Superior temporal gyrus (tissue), 1 donor: Measurements from ENCODE around the gene FAM163A.
"Not testable (repeated sequence)": the region's sequence is repeated elsewhere in the genome, so short reads cannot be mapped to it uniquely, and the experiment has no call there.

Experiments used
- DNase-seq: peaks from one replicate; pipeline ENCODE4 v3.0.0-alpha.2; 2016; ENCODE audit errors: extremely low spot score

Gene FAM163A

DNA sequence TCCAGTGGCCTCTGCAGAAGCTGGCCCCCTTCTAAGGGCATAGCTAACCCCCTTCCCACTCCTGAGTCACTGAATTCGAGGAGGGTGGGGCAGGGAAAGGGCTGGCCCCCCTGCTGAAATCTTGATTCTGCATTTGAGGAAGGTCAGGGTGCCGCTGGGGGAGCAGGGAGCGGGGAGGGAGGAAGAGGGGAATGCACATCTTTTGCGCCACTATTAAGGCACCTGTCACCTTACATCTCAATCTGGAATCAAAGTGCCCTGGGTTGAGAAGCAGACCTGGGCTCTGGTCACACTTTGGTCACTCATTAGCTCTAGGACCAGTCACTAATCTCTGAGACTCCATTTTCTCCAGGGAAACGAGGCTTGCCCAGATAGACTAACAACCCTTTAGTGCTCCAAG, 72.5 kb downstream of the FAM163A start:
- DNase-seq, result no peak

DNA sequence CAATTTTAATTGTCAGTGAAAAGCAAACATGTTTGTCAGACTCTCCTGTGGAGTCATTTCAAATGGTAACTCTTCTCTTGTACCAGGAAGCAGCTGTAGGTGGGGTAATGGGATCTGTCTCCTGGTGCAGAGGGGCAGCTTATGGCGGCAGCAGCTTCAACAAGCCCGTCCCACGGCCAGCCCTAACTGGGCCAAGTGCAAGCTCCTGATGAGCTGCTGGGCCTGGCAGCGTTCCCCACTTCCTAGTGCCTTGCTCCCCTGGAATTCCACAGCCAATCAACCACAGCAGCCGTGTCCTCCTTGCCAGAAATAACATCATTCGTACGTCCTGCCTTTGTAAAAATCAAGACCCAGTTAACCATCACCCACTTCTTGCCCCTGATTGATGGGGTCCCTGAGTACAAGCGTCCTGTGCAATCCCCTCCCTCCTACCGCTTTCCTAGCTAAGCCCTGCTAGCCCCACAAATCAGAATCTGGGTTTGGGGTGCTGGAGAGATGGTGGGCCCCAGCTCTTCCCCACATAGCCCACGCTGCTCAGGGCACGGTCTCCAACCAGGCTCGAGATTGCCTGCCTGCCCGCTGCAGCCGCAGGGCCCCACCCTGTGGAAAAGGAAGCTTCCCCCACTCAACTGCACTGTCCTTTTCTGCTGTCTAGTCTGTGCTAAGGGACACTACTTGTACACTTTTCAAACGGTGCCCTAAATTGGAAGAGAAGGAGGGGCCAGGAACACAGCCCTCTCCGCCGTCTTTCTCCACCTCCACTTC, 73.3 kb downstream of the FAM163A start:
- no peak for DNase-seq

DNA sequence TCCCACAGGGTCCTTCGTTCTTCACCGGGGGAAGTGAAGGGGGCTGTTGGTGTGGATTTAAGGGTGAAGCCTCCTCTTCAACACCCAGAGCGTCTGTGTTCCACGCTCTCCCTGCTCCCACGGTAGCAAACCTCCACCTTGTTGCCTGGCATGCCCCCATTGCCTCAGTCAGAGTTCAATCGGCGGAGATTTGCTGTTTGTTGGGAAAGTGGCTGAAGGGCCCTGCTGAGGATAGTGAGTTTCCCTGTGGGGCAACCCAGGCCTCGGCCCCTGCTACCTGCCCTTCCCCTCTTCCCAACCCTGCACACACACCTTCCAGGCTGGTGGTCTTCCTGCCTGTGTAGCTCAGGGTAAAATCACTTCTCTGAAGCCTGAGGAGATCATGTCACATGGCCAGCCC, 74.0 kb downstream of the FAM163A start:
- DNase-seq, result no peak

DNA sequence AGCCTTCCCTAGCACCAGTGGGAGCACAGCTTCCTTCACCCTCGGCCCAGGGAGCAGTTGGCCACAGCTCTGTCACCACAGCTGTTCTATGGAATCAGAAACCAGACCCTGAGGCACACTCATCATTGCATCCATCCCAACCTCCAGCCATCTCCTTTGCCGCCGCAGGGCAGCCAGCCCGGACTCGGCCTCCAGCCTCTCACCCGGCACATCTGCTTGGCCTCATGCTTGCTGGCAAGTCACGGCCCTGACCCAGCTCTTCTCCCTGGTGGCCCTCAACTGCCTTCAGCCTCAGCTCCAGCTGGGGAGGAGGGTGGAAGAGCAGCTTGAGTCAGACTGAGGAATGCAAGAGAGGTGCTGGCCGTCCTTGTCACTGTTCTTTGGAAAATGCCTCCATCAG, 74.7 kb downstream of the FAM163A start:
- DNase-seq, result no peak

DNA sequence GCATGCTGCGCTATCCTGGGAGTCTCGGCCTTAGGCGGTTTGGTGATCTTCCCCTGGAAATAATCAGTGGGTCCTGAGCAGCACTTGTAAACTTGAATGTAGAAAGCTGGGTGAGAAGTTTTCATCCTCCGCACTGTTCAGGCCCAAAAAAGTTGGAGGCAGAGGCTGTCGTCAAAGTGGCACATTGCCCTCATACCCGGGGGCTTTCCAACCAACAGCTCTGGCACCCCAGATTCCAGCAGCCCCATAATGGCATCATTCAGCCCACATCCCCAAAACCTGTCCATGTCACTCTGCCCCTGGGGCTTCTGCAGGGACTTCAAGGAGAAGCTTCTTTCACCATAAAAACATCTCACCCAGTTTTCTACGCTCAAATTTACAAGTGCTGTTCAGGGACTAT, 75.2 kb downstream of the FAM163A start:
- no peak for DNase-seq

DNA sequence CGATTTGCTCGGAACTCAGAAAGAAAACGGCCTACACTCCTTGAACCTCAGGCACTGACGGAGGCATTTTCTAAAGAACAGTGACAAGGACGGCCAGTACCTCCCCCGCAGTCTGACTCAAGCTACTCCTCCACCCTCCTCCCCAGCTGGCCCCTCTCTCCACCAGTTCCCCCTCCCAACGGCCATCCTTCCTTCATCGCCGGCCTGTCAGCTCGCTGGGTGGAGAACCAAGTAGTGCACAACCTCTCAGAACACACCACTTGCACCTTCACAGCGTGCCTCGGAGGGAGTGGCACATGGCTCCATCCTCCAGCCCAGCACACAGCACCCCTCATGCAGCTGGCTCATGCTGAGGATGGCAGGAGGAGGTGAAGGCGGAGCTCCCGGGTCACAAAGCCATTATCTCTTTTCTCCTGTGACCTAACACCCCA, 75.7 kb downstream of the FAM163A start:
- DNase-seq, result no peak

DNA sequence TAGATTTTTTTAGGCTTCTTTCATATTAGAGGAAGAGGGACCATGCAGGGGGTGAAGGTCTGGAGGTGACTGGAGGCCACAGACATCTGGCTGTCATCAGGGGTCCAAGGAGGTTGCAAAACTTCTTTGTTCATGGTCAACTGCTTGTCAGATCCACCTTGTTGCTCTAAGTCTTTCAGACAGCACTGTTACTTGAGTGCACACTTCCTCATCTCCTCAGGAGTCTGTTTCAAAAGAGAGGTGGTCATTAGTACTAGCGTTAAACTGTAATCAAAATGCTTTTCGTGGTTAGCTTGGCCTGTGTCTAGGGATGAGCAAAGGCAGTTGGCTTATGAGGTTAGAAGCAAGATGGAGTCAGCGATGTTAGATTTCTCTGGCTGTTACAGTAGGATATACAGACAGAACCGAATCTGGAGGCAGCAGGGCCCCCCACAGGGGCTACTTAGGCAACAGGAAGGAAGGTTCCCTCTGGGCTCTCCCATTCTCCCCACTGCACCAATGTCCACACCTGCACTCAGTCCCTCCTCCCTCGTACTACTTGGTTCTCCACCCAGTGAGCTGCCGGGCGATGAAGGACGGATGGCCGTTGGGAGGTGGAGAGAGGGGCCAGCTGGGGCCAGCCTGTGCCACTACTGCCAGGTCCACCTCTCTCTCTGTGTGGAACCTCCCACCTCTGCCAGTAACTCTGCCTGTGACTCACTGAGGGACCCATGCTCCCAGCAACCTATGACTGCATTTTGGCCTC, 77.3 kb downstream of the FAM163A start:
- DNase-seq, result no peak

DNA sequence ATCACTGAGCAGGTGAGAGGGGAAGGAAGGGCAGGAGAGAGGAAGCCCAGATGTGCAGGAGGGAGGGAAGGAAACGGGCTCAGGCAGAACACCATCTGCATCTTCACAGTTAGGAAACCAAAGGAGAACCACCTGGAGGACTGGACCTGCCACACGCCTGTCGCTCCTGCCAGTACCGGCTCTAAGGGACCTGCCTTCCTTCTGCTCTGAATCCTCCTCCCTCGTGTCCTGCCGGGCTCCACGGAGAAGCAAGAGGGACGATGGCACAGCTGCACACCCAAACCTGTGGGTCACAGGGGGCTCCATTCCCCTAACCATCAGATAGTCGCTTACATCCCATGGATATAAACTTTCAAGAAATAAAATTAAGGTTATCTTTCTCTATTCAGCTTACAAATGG, 78.4 kb downstream of the FAM163A start:
- no peak for DNase-seq

DNA sequence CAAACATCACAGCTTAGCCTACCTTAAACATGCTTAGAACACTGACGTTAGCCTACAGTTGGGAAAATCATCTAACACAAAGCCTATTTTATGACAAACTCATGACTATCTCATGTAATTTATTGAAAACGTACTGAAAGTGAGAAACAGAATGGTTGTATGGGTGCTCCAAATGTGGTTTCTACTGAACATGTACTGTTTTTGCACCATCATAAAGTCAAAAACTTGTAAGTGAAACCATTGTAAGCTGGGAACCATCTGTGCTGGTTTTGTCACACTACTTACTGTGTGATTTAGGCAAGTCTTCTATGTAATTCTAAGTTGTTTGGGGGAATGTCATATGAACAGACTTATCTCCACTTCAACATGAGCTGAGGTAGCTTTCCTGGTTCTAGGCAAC, 79.0 kb downstream of the FAM163A start:
- no peak for DNase-seq

DNA sequence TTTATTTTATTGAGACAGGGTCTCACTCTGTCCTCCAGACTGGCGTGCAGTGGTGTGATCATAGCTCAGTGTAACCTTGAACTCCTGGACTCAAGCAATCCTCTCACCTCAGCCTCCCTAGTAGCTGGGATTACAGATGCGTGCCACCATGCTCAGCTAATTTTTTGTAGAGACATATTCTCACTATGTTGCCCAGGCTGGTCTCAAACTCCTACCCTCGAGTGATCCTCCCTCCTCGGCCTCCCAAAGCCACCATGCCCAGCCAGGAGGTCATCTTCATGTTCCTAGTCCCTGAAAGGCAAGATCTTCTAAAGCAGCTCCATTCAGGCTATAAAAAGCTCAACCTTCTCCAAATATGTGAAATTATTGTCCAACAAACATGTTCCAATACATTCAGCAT, 80.6 kb downstream of the FAM163A start:
- DNase-seq, result no peak

DNA sequence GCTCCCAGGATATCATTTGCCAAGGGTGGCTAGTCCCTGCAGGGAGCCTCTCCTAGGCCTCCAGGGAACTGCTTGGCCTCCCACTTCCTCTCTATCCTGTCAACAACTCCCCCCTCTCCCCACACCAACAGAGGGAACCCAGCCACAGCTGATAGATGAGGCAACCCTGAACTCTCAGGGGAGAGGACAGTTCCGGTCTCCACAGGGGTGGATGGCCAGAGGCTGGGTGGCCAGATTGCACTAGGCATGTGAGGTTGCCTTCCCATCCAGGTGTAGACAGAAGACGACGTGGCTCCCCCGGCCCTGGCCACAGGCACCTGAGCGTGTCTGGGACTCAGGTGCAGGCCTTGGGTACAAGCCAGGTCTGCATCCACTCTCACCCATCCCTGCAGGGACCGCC, 81.2 kb downstream of the FAM163A start:
- DNase-seq, result no peak

DNA sequence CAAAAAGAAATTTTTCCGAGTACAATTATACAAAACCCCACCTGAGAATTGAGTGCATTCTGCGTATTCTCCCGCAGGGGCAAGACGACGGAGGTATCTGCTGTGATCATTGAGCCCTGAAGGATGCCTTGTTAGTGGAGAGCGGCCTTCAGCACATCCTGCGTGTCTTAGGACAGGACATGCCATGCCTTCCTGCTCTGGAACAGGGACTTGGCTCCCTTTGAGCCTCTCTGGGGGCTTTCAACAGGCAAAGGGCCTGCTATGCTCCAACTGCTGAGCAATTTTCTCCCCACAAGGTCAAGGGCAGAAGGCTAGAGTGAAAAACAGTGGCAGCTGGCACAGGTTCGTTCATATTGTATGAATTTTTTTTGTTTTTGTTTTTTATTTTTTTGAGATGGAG, 82.1 kb downstream of the FAM163A start:
- no peak for DNase-seq

DNA sequence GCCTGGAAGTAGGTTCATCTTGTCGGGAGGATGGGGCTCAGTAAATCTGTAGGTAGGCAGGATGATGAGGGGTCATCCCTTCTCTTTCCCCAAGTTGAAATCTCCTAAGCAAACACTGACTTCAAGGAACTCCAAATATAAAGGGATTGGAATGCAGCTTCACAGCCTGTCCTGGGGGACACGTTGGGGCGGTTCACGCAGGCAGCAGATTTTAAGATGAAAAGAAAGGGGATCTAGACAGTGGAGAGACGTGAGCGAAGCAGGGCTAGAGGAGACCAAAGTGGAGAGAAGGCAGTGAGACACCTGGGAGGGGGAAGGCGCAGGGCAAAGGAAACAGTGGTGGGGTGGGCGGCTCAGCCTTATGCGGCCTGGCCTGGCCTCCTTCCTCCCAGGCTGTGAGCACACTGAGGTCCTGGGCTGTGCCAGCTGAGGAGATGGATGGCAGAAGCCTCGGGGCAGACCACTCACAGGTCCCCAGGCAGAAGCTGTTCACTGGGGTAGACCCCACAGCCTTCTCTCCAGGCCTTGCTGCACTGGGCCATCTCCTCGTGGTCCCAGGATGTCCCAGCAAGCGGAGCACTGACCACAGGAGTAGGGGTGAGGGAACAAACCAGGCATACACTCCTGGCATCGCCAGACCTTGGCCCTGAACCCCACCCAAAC, 82.8 kb downstream of the FAM163A start:
- no peak for DNase-seq

DNA sequence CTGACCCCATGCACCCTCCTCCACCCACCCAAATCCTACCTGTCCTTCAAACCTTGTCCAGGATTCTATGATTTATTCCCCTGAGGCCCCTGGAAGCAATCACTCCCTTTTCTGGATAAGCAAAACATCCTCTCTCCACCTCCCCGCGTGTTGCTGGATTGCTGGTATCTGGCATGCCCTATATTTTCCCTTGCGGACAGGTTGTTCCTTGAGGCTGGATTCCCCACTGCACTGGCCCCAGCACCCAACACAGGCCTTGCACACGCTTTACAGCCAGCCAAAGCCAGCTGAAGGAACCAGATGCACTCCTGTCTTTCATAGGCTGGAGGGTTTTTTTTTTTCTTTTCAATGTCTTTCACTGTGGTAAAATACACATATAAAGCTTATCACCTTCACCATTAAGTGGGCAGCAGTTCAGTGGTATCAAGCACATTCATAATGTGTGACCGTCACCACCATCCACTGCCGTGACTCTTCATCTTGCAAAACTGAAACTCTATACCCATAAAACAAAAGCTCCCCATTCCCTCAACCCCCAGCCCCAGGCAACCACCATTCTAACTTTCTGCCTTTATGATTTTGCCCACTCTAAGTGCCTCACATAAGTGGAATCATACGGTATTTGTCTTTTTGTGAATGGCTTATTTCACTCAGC, 83.7 kb downstream of the FAM163A start:
- no peak for DNase-seq

DNA sequence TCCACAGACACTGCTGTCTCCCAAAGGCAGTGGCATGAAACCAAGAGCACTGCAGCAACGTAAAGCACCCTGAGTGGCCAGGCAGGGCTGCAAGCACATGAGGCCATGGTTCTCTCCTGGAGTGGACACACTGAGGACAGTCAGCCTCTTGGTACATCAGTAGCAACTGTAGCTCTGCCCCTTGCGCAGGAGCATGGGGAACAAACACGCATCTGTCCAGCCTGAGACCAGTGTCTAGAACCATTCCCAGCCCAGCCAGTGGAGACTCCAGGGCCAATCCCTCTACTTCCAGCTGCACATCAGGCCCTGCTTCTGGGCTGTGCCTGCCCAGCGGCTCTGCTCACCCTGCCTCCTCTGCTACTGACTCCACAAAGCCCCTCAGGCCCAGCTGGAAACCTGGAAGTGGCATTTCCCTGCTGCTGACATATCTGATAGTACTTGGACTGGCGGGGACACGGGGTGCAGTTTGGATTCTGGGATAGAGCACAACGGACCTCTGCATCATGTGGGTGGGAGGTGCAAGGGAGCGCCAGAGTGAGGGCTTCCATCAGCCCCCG, 85.5 kb downstream of the FAM163A start:
- DNase-seq, result no peak

DNA sequence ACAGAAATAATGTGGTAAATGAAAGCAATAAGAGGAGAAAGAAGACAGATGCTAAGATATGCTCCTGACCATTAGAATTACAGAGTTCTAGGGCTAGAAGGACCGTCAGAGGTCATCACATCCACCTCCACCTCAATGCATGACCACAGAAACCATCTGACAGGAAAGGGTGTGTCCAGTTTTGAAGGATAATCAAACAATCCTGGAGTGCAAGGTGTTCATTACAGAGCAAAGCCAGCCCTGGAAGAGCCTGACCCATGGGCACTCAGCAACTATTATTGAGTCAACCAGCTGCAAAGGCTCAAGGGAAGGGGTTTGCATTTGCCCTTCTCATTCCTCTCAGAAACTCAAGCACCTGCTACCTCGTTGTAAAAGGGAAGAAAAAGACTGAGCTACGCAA, 88.1 kb downstream of the FAM163A start:
- DNase-seq, result no peak

DNA sequence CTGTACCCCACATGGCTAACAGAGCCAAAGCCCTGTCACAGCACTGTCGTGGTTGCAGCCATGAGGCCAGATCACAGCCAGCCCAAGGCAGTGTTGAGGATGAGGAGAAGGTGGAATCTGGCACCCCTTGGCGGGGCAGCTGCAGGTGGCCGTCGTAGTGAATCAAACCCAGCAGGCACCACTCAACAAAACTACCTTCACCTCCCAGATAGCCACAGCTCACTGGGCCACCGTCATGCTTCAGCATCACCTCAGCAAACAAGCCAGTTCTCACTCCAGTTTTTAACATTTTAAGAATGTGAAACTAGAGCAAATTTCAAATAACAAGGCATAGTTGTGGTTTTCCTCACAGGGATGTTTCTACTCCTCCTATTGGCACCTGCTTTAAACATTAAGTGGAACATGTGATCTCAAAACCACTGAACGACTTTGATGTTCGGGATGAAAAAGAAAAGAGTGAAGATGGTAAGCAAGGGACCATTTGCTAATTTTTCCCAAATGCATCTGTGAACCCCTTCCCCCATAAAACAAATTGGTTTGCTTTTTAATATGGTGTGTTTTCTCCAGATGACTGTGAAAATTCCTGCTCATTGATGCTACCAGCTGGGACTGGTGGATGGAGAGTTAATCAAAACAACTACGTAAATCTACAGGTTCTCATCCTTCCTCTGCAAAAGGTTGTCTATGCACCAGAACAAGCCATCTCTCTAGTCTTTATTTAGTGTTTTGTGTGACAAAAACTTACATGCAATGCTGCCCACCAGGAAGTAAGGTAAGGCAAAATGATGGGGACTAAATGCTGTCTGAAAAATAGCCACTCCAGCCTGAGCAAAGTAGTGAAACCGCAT, 89.0 kb downstream of the FAM163A start:
- DNase-seq, result no peak

DNA sequence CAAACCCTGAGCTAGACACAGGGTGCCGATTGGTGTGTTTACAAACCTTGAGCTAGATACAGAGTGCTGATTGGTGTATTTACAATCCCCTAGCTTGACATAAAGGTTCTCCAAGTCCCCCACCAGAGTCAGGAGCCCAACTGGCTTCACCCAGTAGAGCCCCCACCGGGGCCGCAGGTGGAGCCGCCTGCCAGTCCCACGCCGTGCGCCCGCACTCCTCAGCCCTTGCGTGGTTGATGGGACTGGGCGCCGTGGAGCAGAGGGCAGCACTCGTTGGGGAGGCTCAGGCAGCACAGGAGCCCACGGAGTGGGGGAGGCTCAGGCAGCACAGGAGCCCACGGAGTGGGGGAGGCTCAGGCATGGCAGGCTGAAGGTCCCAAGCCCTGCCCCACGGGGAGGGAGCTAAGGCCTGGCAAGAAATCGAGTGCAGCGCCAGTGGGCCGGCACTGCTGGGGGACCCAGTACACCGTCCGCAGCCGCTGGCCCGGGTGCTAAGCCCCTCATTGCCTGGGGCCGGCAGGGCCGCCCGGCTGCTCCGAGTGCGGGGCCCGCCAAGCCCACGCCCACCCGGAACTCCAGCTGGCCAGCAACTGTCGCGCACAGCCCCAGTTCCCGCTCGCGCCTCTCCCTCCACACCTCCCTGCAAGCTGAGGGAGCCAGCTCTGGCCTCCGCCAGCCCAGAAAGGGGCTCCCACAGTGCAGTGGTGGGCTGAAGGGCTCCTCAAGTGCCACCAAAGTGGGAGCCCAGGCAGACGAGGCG, 93.8 kb downstream of the FAM163A start:
- not testable (repeated sequence) for DNase-seq

DNA sequence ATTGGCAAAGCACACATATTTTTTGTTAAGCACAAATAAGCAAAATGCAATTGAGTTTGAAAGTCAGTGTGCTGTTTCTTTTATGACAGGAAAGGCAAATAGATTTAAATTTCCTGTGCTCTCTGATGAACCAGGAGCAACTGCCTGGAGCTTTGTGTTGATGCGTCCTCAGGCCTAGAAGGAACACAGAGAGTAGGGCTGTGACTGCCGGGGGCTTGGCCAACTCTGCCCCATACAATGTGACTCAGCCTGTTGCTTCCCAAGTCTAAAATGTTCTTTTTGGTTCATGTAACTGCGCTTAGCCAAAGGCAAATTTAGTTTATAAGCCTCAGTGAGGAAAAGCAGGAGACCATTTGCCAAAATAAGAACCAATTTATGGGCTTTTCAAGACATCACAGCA, 97.0 kb downstream of the FAM163A start:
- DNase-seq, result no peak

DNA sequence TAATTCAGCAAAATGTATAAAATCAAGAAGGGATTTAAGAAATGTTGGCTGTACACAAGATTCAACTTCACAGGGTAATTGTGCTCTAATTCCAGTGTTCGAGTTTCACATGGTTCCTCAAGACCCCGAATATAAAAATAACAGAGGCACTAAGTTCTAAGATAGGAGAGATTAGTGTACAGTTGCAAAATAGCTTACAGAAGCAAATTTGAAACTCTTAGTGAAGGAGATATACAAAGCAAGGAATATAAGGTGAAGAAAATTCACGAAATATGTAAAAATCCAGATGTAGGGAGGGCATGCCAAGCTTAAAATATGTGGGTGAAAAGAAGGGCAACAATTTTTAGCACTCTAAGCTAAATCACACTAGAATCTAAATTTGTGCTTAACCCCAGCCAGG, 105.1 kb downstream of the FAM163A start:
- no peak for DNase-seq
